ENCODE measurements around the gene KLHL30.

- no peak for TF ChIP-seq POLR2A (IDR thresholded peaks at IDR 0.05; ENCODE audit: low read length)
- TF ChIP-seq GATA1 (IDR thresholded peaks at IDR 0.05; ENCODE audit: low read depth, low read length), result no peak
Observed at GRCh38 chr2:238149841-238150572, 11.5 kb downstream of the KLHL30 start.
